HL-60 (cell line): ENCODE data around the gene SPON1.

Experiments
- DNase-seq, 2 experiments: peaks; one replicate each; pipeline ENCODE4 v3.0.0-alpha.2; 2010 to 2020; ENCODE audit warnings: low read depth in 1 of 2, low spot score in 1 of 2
- H3K27ac ChIP-seq: fragments of 250-450 bp; sonication (Bioruptor Pico); replicated peaks from 2 replicates; pipeline ENCODE4 v1.5.1; 2020; ENCODE audit warnings: mild to moderate bottlenecking, moderate library complexity
- H3K27me3 ChIP-seq: fragments of 250-450 bp; sonication (Bioruptor Pico); 2 replicates; pipeline ENCODE4 v1.5.1; 2021; ENCODE audit warnings: mild to moderate bottlenecking, moderate library complexity; ENCODE audit not compliant: insufficient read depth, poor library complexity, severe bottlenecking
- H3K4me3 ChIP-seq: replicated peaks from 2 replicates; pipeline ENCODE4 v1.5.1; 2011; ENCODE audit warnings: mild to moderate bottlenecking, control low read depth, low read length; ENCODE audit not compliant: insufficient read depth
- CTCF ChIP-seq: IDR thresholded peaks from one replicate; pipeline ENCODE4 v1.5.1; 2011; ENCODE audit warnings: low read length, control low read depth, inconsistent platforms; ENCODE audit not compliant: insufficient read depth
- GABPA ChIP-seq: IDR thresholded peaks from 2 replicates; pipeline ENCODE4 v1.6.1; 2012; ENCODE audit warnings: low read depth
- POLR2AphosphoS5 ChIP-seq: IDR thresholded peaks from 2 replicates; pipeline ENCODE4 v1.6.1; 2012; ENCODE audit warnings: low read depth
- REST ChIP-seq: IDR thresholded peaks from 2 replicates; pipeline ENCODE4 v1.6.1; 2012; ENCODE audit warnings: low read depth; ENCODE audit not compliant: insufficient replicate concordance
- SPI1 ChIP-seq: IDR thresholded peaks from 2 replicates; pipeline ENCODE4 v1.6.1; 2012; ENCODE audit warnings: low read depth, mild to moderate bottlenecking, borderline replicate concordance

Gene SPON1

GRCh38 chr11:14067686-14068085 lies 105.2 kb downstream of the SPON1 start:
- TF ChIP-seq SPI1 (no peak), POLR2AphosphoS5 (no peak), CTCF (no peak), GABPA (no peak), REST (no peak)
- no peak for DNase-seq
- no peaks in the 10 kb centered on the region for H3K27me3 ChIP-seq
- no peak overlapping the region for H3K27ac ChIP-seq
- H3K4me3 ChIP-seq, result no peak overlapping the region

- DNase-seq, result no peak
- no peak overlapping the region for H3K4me3 ChIP-seq
- H3K27me3 ChIP-seq, result no peaks in the 10 kb centered on the region
- no peak for TF ChIP-seq GABPA
- TF ChIP-seq REST, result no peak
- TF ChIP-seq POLR2AphosphoS5, result no peak
- TF ChIP-seq SPI1, result no peak
- no peak for TF ChIP-seq CTCF
- H3K27ac ChIP-seq, result no peak overlapping the region
These were observed 108.4 kb downstream of the SPON1 start for GRCh38 chr11:14070896-14071295.

GRCh38 chr11:14073849-14074476 lies 111.4 kb downstream of the SPON1 start:
- TF ChIP-seq CTCF, result no peak
- no peak for TF ChIP-seq GABPA
- TF ChIP-seq POLR2AphosphoS5, result no peak
- TF ChIP-seq SPI1, result no peak
- TF ChIP-seq REST, result no peak
- no peaks in the 10 kb centered on the region for H3K27me3 ChIP-seq
- H3K4me3 ChIP-seq, result no peak overlapping the region
- no peak for DNase-seq
- no peak overlapping the region for H3K27ac ChIP-seq
